Ovary (tissue), 3 donors: ENCODE data around the gene LIN28A.

ENCODE experiments used
- EP300 ChIP-seq: sonication (generic); formaldehyde crosslinking; IDR thresholded peaks from one replicate; pipeline ENCODE4 v1.6.1; 2017; ENCODE audit warnings: antibody characterized with exemption
- POLR2A ChIP-seq: fragments of 450-650 bp; IDR thresholded peaks from one replicate; pipeline ENCODE4 v1.6.1; 2017; ENCODE audit warnings: antibody characterized with exemption, mild to moderate bottlenecking, moderate library complexity
- TF ChIP-seq, protein P1 (sequence below), 3 donors: fragments of 450-650 bp in 2 of 3; fragments of 200-600 bp in 1 of 3; IDR thresholded peaks; one replicate each; pipeline versions ENCODE4 v1.5.1 to v1.8.0; 2016 to 2022; ENCODE audit warnings: antibody characterized with exemption in 3 of 3, mild to moderate bottlenecking in 1 of 3
- donor health status: DM: no; HTN: no; CAD: no.

DNA sequence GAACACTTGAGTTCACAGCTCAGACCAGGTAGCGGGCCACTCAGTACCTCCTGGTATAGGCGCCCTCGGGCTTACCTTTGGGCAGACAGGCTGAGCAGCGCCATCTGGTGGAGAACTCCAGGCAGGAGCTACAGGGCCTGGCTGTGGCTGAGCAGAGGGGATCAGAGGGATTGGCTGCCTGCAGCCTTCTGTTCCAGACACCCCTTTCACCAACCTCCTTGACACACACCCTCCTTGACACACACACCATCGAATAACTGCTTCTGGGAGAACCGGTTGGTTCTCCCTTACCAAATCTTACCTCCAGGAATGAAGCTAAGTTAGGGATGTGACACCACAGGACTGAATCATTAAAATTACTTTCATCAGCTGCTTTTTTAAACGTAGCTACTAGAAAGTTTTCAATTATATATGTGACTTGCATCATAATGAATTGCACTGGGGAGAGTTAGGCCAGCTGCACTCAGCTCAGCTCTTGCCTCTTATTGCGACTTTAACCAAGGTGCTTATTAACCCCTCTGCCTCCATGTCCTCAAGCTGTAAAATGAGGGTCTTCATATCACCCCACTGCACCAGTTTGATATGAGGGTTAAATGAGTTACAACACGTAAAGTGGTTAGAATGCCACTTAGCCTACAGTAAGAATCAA lies 6.6 kb downstream of the LIN28A start:
- TF ChIP-seq, protein P1, sequence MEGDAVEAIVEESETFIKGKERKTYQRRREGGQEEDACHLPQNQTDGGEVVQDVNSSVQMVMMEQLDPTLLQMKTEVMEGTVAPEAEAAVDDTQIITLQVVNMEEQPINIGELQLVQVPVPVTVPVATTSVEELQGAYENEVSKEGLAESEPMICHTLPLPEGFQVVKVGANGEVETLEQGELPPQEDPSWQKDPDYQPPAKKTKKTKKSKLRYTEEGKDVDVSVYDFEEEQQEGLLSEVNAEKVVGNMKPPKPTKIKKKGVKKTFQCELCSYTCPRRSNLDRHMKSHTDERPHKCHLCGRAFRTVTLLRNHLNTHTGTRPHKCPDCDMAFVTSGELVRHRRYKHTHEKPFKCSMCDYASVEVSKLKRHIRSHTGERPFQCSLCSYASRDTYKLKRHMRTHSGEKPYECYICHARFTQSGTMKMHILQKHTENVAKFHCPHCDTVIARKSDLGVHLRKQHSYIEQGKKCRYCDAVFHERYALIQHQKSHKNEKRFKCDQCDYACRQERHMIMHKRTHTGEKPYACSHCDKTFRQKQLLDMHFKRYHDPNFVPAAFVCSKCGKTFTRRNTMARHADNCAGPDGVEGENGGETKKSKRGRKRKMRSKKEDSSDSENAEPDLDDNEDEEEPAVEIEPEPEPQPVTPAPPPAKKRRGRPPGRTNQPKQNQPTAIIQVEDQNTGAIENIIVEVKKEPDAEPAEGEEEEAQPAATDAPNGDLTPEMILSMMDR (IDR thresholded peaks at IDR 0.05) = peak in 1 of 3 donors; percentile 15
- TF ChIP-seq EP300 (no peak), POLR2A (no peak)
